Right renal cortex interstitium (tissue), 3 donors: ENCODE results near the gene COQ7. TPM values are rescaled to one million over a fixed set of nuclear protein-coding genes. Genes with fewer than 3 reads are reported as not detected.

Experiments used
- DNase-seq, 3 donors: peaks; one replicate each; pipeline ENCODE4 v3.0.0-alpha.2; 2013; ENCODE audit warnings: low read depth in 3 of 3, low spot score in 2 of 3
- polyA plus RNA-seq, 3 donors: library from polyadenylated mRNA; unstranded; fragments of 120-200 nt; gene quantifications; one replicate each; pipeline ENCODE4 v1.2.1, GENCODE V29; 2013; ENCODE audit not compliant: insufficient read length in 3 of 3

The COQ7 gene
- polyA plus RNA-seq: 10 to 100 TPM; 30.5 to 34.4 (median 32.1) TPM

DNA sequence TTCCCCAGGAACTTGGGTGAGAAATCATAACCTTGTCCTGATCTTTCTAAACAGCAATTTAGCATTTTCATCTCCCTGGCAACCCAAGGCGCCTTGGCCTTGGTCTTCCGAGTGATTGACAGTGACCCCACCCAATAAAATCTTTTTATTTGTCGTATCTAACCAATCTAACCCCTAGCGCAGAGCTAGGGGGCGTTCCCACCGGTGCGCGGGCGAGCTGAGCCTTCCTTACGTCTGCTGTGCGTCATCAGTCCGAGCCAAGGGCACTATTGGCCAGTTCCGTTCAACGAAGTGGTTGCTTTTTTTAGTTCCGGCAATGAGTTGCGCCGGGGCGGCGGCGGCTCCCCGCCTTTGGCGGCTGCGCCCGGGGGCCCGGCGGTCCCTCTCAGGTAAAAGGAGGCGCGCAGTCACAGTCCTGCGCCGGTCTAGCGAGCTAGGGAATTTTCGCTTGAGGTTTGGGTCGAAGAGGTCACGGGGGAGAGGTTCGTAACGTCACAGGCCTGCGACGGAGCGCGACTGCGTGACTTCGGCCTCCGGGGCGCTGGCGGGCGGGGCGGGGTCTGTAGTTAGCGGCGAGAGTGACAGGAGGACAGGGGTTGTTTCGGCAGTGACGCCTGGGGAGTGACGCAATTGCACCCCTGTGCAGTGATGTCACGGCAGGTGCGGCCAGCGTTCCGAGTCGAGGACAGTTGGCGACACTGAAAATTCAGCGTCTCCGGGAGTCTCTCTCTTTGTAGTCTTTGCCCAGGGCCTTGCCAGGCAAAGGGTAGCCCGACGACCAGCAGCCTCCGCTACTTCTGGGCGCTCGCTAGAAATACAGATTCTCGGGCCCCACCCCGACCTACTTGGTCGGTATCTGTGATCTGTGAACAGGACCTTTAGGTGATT is at the start of gene COQ7:
TSS of gene COQ7 (plus strand) at position 266 of the 888 bp plus-strand sequence. CDS start at position 317, 51 bp downstream.
- peak; percentile 99 to 100 (median 100) for DNase-seq

DNA sequence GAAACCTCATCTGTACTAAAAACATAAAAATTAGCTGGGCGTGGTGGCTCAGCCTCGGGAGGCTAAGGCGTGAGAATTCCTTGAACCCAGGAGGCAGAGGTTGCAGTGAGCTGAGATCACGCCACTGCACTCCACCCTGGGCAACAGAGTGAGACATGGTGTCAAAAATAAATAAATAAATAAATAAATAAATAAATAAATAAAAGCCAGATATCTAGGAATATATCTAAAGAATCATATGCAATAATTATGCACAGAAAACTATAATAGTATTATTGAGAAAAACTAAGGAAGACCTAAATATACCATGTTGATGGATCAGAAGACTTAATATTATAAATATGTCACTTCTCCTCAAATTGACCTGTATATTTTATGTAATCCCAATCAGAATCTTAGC is 46.7 kb upstream of the COQ7 start:
- no peak for DNase-seq

DNA sequence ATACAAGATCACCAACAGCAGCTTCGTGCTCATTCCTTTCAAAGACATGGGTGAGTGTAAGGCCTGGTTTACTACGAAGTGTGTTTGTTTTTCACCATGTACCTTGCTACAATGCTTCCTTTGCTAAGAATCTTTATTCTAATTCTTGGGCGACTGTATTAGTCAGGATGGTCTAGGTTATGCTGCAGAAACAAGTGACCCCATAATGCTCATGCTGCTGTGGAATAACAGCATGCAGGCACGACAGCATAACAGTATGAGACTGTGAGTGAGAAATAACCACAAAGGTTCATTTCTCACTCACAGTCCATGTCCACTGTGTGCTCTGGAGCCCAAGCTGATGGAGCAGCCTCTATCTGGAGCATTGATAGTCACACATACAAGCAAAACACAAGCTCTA is 45.7 kb upstream of the COQ7 start:
- no peak for DNase-seq

DNA sequence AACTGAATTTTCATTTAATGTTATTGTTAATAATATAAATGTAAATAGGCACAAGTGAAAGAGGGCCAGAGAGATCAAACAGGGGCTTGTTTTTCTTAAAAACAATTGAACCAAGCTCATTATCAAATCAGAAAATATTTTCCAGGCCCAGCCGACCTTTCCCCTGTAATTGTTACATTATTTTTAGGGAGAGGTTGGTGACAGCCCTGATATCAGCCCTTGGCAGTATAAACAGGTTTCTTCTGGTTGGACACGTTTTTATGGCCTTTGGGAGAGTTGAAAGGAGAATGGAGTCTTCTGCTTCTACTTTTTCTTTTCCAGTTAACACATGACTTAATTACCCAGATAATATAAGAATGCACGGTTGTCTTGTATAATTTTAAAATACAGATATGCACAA is 40.0 kb upstream of the COQ7 start:
- no peak for DNase-seq

DNA sequence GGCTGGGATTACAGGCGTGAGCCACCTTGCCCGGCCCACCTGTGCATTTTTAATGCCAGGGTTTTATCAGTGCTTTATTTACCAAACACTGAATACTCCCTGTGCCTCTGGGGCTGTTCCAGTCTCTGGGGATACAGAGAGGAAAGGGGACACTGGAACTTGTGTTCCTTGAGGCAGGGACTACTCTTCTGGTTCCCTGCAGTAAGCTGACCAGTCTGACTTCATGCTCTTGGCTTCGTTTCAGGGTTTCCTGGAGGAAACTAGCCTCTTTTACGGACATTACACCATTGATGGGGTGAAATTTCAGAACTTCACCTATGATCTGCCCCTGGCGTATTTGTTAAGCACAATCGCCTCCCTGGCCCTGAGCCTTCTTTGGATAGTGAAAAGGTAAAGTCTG is 37.4 kb upstream of the COQ7 start:
- no peak for DNase-seq

GRCh38 chr16:19031738-19032137 is 35.7 kb upstream of the COQ7 start:
- DNase-seq: no peak

DNA sequence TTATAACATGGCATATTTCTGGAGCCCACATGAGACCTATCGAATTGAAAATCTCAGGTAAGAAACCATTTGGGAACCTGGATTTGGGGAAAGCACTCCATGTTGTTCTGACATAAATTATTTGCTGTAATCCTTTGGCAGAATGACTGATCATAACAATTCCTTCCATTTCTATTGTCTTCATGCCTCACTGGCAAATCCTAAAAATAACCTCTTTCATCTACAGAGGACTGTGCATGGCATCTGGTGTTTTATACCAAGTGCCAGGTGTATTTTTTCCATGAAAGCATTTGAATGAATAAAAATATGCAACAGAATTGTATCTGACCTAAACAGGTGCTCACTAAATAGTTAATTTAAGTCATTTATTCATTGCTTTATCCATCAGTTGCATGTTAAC is 33.7 kb upstream of the COQ7 start:
- DNase-seq: no peak

GRCh38 chr16:19040400-19040799 is 27.0 kb upstream of the COQ7 start:
- DNase-seq: no peak

DNA sequence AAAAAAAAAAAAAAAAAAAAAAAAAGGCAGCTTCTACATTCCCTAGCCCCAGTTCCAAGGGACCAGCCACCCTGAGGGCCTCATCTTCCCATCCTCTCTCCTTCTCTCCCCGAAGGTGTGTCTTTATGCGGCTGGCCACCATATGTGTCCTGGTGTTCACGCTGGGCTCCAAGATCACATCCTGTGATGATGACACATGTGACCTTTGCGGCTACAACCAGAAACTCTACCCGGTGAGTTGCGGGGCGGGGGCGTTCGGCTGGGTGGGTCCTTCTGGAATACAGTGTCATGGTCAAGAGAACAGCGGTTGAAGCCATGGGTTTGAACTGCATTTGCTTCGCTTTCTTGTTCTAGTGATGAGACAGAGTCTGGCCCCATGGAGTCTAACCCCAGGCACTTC is 22.6 kb upstream of the COQ7 start:
- no peak for DNase-seq

GRCh38 chr16:19046062-19046461 is 21.4 kb upstream of the COQ7 start:
- no peak for DNase-seq

DNA sequence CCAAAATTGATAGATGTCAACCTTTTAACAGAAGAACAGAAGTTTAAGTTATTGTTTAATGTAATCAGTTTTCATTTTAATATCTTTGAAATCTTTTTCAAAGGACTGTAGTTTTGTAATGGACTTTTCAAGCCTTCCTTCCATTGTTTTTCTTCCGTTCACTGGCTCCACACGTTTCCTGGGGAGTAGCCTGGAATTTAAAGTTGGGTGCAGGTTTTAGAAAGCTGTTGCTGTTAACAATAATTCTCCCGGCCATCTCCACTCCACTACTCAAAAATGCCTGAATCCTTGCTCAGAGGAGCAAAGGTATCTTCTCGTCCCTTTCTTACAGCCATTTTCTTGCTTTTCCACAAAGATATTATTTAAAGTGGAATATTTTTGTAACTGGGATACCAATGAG is 4.7 kb upstream of the COQ7 start:
- DNase-seq: no peak

- no peak for DNase-seq
These were observed 446 bp upstream of the COQ7 start for GRCh38 chr16:19066988-19067348.

DNA sequence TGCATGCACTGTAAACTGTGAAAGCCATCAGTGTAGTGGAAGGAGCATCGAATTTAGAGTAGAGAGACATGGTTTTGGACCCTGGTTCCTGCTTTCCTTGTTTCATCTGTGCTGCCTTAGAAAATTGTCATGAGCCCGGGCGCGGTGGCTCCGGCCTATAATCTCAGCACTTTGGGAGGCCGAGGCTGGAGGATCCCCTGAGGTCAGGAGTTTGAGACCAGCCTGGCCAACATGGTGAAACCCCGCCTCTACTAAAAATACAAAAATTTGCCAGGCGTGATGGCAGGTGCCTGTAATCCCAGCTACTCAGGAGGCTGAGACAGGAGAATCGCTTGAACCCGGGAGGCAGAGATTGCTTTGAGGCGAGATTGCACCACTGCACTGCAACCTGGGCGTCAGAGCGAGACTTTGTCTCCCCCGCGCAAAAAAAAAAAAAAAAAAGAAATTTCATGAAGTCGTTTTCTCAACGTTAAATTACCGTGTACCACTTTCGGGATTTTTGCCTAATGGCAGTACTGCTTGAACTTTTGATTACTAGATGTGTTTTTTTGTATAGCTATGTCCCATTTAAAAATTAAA is 912 bp downstream of the COQ7 start:
- DNase-seq: no peak

- no peak for DNase-seq
These were observed 4.7 kb downstream of the COQ7 start for GRCh38 chr16:19071811-19072777.

DNA sequence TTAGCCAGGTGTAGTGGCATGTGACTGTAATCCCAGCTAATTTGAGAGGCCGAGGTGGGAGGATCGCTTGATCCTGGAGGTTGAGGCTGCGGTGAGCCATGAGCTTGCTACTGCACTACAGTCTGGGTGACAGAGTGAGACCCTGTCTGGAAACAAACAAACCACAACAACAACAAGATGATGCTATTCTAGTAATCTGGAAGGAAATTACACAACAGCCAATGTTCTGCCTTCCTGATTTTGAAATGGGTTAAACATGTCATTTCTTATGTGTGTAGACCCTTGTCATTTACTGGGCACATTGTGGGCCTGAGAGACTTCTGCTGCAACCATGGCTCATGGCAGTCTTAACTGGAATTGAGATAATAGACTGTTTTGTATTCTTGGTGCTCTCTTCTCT is 5.9 kb downstream of the COQ7 start:
- DNase-seq: no peak

GRCh38 chr16:19073863-19074262 is 6.4 kb downstream of the COQ7 start:
- no peak for DNase-seq

DNA sequence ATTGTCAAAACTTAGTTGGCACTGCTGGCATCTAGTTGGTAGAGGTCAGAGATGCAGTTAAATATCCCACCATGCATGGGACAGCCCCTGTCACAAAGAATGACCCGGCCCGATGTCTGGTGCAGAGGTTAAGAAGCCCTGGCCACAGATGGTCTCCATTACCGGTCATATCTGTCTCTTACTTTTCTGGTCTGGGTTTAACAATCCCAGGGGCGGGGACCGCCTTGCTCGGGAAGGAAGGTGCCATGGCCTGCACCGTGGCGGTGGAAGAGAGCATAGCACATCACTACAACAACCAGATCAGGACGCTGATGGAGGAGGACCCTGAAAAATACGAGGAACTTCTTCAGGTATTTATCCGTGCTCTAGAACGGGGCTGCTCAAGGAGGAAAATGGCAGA is 8.1 kb downstream of the COQ7 start:
- DNase-seq: no peak

GRCh38 chr16:19077879-19078278 is 10.5 kb downstream of the COQ7 start:
- no peak for DNase-seq

- DNase-seq: no peak
These were observed 16.3 kb downstream of the COQ7 start for GRCh38 chr16:19083670-19084069.

GRCh38 chr16:19084139-19084538 is 16.7 kb downstream of the COQ7 start:
- no peak for DNase-seq

GRCh38 chr16:19084879-19085278 is 17.5 kb downstream of the COQ7 start:
- no peak for DNase-seq
